Activated CD8-positive, alpha-beta T cell treated with anti-CD3 and anti-CD28 coated beads, Interleukin-2, amount 10 ng/mL, durations not matched to agents 7 days and 5 days (primary cell): ENCODE results near the gene POLL. TPM values are rescaled to one million over a fixed set of nuclear protein-coding genes. Genes with fewer than 3 reads are reported as not detected.

ENCODE experiments used
- ATAC-seq: fragments of 150-1000 bp; cut with Tn5 transposase; one replicate; pipeline ENCODE4 v1.10.0; 2021; ENCODE audit warnings: moderate library complexity
- CTCF ChIA-PET: fragments of 350-600 bp; sonication (Branson Sonifier 250); formaldehyde crosslinking; loops from one replicate; lab custom pipeline; 2021; ENCODE audit warnings: antibody characterized with exemption; lab: Charles Lee
- POLR2A ChIA-PET: fragments of 350-600 bp; sonication (Branson Sonifier 250); formaldehyde crosslinking; loops from one replicate; lab custom pipeline; 2021; ENCODE audit warnings: antibody characterized with exemption; lab: Charles Lee
- DNase-seq: peaks from one replicate; pipeline ENCODE4 v3.0.0-alpha.2; 2020
- H3K27ac Mint-ChIP-seq: one replicate; pipeline ENCODE4 v1.8.0; 2021; ENCODE audit warnings: mild to moderate bottlenecking, mixed read lengths
- H3K27me3 Mint-ChIP-seq: one replicate; pipeline ENCODE4 v1.8.0; 2021; ENCODE audit warnings: low read depth, mixed read lengths
- H3K36me3 Mint-ChIP-seq: one replicate; pipeline ENCODE4 v1.8.0; 2021; ENCODE audit warnings: low read depth, mixed read lengths
- H3K4me1 Mint-ChIP-seq: one replicate; pipeline ENCODE4 v1.8.0; 2021; ENCODE audit warnings: low read depth, mixed read lengths
- H3K4me3 Mint-ChIP-seq: one replicate; pipeline ENCODE4 v1.8.0; 2021; ENCODE audit warnings: mild to moderate bottlenecking, mixed read lengths
- H3K9me3 Mint-ChIP-seq: one replicate; pipeline ENCODE4 v1.8.0; 2022; ENCODE audit warnings: mixed read lengths; ENCODE audit not compliant: insufficient read depth
- total RNA-seq, 2 experiments: library from RNA; stranded (reverse); gene quantifications; one replicate each; pipeline ENCODE4 v1.2.3, GENCODE V29; 2021

The POLL gene
- total RNA-seq, 2 experiments from 2014 or later: 25.3 to 28.5 TPM

DNA sequence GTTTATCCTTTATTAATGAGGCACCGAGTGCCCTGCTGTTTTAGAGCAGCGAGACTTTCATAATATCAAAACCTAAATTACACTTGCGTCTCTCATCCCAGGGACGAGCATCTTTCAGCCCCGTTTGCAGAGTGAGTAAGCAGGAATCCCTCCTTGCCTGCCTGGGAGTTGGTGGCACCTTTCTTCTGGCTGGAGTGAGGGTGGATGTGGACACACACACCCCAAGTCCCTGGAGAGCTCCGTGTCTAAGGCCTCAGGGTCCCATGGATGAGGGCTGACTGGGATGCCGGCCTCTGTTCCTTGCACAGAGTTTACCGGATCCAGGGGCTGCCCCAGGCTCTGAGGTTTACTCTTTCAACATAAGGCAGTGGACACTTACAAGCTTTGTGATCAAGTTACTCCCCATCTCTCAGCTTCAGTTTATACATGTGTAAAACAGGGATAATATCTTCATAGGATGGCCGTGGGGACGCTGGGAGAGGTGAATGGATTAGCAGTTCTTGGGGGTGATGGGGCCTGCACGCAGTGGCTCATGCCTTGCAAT lies 24.5 kb downstream of the POLL start:
- peaks cover 36% of the 10 kb centered on the region for H3K27me3 Mint-ChIP-seq

DNA sequence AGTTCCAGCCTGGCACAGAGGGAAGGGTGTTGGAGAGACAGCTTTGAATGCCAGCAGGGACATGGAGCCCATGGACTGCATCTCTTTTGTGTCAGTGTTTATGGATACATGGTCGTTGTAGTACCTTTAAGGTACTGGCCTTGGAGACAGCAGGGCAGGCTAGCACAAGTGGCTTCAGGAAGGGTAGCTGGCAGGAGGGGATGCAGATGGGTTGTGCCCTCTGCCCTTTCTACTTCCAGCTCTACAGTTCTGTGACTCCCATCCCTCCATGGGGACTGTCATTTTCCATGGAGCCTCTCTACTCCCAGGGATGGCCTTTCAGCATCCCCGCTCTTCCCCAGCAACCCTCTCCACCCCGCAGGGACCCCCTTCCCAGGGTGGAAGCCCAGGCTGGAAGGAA lies 25.1 kb downstream of the POLL start:
- no peaks in the 10 kb centered on the region for H3K36me3 Mint-ChIP-seq
- ChIA-PET POLR2A (no interaction called here), CTCF (interaction anchor here (1.0 to 1.2 kb wide), 2 partner anchors 218 to 349 kb away, joined by 3 read pairs; no protein-coding TSS in a partner anchor)
- H3K9me3 Mint-ChIP-seq: no peaks in the 10 kb centered on the region
- DNase-seq (no peak), ATAC-seq (no peak)
- peaks cover 30% of the 10 kb centered on the region for H3K27me3 Mint-ChIP-seq
- no peak overlapping the region for H3K27ac Mint-ChIP-seq
- H3K4me1 Mint-ChIP-seq: peaks cover 19% of the 10 kb centered on the region
- H3K4me3 Mint-ChIP-seq: no peak overlapping the region

More for the DNA sequence above, 24.5 kb downstream of the POLL start:
- Mint-ChIP-seq H3K9me3 (no peaks in the 10 kb centered on the region), H3K4me3 (no peak overlapping the region), H3K4me1 (peaks cover 13% of the 10 kb centered on the region), H3K27ac (no peak overlapping the region), H3K36me3 (no peaks in the 10 kb centered on the region)
- ATAC-seq (no peak), DNase-seq (no peak)
- POLR2A ChIA-PET: no interaction called here
- CTCF ChIA-PET: interaction anchor here (1.0 to 1.2 kb wide), 2 partner anchors 218 to 349 kb away, joined by 3 read pairs; no protein-coding TSS in a partner anchor

DNA sequence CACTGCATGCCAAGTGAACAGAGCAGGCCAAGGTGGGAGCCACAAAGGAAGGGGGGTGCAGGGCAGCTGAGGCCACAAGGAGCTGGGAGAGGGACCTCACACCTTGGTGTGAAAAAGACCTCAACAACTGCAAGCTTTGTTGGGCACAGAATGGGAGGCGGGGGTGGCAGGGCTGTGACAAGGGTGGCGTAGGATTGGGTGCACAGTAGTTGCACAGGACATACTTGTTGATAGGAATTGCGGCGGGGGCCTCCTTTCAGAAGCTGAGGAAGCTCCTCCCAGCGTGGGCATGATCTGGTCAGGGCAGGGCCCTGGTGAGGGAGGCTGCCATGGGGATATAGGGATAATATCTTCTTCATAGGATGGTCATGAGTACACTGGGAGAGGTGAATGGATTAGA lies 25.8 kb downstream of the POLL start:
- no peak for ATAC-seq
- Mint-ChIP-seq H3K4me1 (peaks cover 26% of the 10 kb centered on the region), H3K36me3 (no peaks in the 10 kb centered on the region), H3K27ac (no peak overlapping the region), H3K27me3 (peaks cover 23% of the 10 kb centered on the region), H3K9me3 (no peaks in the 10 kb centered on the region), H3K4me3 (no peak overlapping the region)
- DNase-seq: no peak
- CTCF ChIA-PET: interaction anchor here (1.0 to 1.1 kb wide), 2 partner anchors 29 to 270 kb away, joined by 3 read pairs; no protein-coding TSS in a partner anchor
- POLR2A ChIA-PET: no interaction called here

DNA sequence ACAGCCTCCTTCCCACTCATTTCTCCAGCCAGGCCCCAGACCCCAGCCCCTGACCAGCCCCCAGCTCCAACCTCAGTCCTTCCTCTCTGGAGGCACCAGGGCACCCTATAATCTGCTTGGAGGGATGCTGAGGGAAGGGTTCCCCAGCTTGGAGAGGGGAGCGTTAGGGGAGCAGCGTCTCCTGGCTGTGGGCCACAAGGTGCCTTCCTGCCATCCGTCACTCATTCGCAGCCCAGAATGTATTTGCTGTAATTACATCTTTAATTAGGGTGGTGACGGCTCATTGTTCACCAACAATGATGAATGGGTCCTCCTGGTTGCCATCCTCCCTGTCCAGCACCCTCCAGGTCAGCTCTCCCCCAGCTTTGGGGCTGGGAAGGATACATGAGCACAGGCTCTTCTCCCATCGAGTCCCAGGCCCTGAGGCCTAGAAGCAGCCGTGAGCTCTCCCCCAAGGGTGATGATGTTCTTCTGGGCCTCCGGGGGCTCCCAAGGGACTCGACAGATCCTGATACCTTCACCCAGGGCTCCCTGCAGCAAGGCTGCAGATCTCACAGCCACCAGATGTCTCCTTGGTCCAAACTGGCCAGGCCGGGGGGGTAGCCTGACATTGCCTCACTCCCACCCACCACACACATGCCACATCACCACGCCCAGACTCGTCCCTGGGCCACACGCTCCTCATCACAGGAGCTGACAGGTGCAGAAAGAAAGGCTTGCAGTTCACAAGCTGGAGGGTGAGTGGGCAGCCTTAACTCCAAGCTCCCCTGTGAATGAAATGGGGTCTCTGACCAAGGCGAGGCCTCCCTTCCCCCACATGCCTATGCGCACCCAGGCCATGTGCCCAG lies 26.8 kb downstream of the POLL start:
- Mint-ChIP-seq H3K27ac (peak overlapping the region; percentile 39), H3K9me3 (no peaks in the 10 kb centered on the region), H3K4me3 (no peak overlapping the region), H3K4me1 (peaks cover 22% of the 10 kb centered on the region), H3K36me3 (no peaks in the 10 kb centered on the region), H3K27me3 (peaks cover 17% of the 10 kb centered on the region)
- POLR2A ChIA-PET: no interaction called here
- ATAC-seq: no peak
- CTCF ChIA-PET: interaction anchor here (1.0 to 1.1 kb wide), 3 partner anchors 24 to 269 kb away, joined by 3 read pairs; no protein-coding TSS in a partner anchor
- no peak for DNase-seq

DNA sequence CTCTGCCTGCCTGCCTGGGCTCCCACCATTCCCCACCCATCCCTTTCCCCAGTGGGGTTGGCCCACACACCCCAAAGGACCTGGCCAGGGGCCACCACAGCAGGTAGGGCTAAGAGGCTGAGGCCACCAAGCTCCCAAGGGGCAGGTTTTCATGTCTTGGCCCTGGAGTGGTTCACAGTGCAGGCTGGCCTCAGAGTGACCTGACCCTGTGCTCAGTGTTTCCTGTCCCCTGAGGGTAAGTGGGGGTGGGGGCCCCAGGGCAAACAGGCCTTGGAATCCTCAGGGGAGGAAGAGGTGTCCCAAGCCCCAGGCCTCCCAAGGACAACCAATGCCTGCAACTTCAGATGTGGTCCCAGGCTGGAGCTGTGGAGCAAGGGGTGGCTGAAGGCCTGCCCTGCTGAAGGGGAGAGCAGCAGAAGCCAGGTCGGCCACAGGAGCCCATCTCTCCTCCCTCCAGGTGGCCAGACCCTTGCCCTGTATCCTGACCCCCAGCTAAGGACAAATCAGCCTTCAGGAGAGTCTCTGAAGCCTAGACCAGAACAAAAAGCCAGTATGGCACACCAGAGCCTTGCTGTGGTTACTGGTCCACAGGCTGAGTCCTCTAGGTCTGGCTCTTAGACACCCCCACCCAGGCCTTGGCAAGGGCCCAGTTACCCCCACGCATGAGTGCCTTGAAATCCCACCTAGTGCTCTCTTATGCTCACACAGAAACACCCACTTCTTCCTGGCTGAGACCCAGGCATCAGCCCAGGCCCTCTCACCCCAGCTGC lies 27.6 kb downstream of the POLL start:
- Mint-ChIP-seq H3K9me3 (no peaks in the 10 kb centered on the region), H3K4me3 (no peak overlapping the region), H3K27me3 (peaks cover 9% of the 10 kb centered on the region), H3K4me1 (peaks cover 20% of the 10 kb centered on the region), H3K36me3 (no peaks in the 10 kb centered on the region), H3K27ac (peak overlapping the region; percentile 39)
- ChIA-PET CTCF (interaction anchor here (1.0 to 1.1 kb wide), 2 partner anchors 9 to 23 kb away, joined by 3 to 7 read pairs; no protein-coding TSS in a partner anchor), POLR2A (interaction anchor here (0.6 kb wide), 1 partner anchor 31 kb away, joined by 6 read pairs; no protein-coding TSS in a partner anchor)
- DNase-seq (no peak), ATAC-seq (no peak)

DNA sequence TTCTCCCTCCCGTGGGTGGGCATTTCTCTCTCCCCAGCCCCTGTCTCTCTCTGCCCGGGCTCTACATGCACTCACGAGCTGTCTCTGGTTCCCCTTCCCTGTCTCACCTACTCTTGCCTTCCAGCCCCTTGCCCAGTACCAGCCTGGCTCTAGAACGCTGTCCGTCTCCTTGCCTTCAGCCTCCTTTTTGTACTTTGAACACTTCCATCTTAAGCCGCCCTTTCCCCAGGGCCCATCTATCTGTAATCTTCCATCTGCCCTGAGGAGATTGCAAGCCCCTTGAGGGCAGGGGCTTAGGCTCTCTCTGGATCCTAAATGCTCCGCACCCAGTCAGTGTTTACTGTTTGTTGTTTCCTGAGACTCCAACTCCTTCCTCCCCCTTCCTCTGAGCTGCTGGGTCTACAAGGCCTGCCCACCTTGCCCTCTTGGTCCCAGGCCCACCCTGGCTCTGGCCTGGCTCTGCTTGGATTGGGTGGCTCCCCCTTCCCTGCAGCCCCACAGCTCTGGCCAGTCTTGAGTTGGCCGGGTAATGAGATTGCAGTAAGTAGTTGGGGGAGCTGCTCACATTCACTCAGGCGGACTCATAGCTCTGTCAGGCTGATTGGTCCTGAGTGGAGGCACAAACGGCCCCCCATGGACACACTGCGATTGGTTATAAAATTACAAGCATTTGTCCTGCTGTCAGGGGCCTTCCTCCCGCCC lies 28.3 kb downstream of the POLL start:
- DNase-seq (no peak), ATAC-seq (no peak)
- no peaks in the 10 kb centered on the region for H3K9me3 Mint-ChIP-seq
- ChIA-PET CTCF (interaction anchor here (1.0 kb wide), 1 partner anchor 10 kb away, joined by 7 read pairs; no protein-coding TSS in a partner anchor), POLR2A (interaction anchor here (0.6 kb wide), 1 partner anchor 32 kb away, joined by 6 read pairs; no protein-coding TSS in a partner anchor)
- H3K36me3 Mint-ChIP-seq: no peaks in the 10 kb centered on the region
- H3K27ac Mint-ChIP-seq: peak overlapping the region; percentile 32
- peaks cover 2% of the 10 kb centered on the region for H3K27me3 Mint-ChIP-seq
- H3K4me3 Mint-ChIP-seq: no peak overlapping the region
- peaks cover 20% of the 10 kb centered on the region for H3K4me1 Mint-ChIP-seq

DNA sequence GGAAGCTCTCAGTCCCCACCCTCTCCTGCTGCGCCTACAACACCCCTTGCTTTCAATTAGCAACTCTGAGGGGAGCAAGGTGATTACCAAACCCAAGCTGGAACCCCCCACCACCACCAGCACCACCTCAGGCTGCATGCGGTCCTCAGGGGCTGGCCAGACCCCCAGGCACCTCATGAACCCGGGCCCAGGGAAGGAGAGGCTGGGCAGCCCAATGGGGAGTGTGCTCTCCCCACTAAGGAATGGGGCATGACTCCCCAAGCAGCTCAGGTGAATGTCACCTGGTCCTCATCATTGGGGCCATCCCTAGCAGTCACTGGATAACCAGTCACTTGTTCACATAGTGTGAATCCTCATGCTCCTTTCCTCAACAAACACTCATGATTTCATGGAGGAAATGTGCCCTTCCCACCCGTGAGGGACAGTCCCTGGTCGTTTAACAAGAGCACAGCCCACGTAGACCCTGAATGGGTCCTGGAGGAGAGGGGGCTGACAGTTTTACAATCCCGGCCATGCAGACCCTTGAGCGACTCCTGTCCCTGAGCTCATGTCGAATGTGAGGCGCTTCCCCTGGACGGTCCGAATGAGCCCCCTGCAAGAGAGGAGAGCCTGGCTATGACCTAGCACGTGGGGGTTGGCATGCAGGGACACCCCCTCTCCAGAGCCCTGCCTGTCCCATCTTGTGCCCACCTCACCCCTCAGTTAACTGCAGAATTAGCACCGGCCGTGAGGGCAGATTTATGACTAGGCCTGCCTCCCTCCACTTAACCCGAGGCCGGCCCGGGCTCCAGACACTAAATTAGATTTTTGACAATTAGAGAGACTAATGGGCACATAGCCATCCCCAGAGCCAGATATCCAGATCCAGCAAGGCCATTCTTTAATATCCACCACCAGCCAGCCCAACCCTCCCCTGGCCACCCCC lies 29.1 kb downstream of the POLL start:
- ATAC-seq (no peak), DNase-seq (no peak)
- Mint-ChIP-seq H3K4me1 (peaks cover 20% of the 10 kb centered on the region), H3K9me3 (no peaks in the 10 kb centered on the region), H3K27ac (peak overlapping the region; percentile 31), H3K4me3 (no peak overlapping the region), H3K36me3 (no peaks in the 10 kb centered on the region), H3K27me3 (peaks cover 2% of the 10 kb centered on the region)
- CTCF ChIA-PET: interaction anchor here (0.7 to 5.2 kb wide), 2 partner anchors 11 to 23 kb away, joined by 3 to 37 read pairs; no protein-coding TSS in a partner anchor
- POLR2A ChIA-PET: no interaction called here

DNA sequence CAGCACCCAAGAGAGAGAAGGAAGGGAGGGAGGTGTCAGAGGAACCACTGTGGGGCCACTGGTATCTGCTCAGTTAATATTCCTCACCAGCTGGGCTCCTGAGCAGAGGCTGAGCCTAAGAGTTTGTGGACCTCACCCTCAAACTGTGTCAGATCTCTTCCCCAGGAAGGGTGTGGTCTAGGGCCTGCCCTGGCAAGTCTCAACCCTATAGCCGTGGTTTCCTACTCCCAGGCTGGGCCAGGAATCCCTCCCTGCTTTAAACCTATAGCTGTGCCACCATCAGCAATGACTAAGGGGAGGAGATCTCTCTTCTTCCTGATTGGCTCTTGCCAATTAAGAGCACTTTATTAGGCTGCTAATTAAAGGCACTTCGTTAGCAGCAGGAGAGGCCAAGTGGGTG lies 29.9 kb downstream of the POLL start:
- DNase-seq: no peak
- Mint-ChIP-seq H3K4me3 (no peak overlapping the region), H3K27ac (peak overlapping the region; percentile 31), H3K36me3 (no peaks in the 10 kb centered on the region), H3K9me3 (no peaks in the 10 kb centered on the region), H3K4me1 (peaks cover 20% of the 10 kb centered on the region), H3K27me3 (no peaks in the 10 kb centered on the region)
- CTCF ChIA-PET: interaction anchor here (0.7 to 5.2 kb wide), 2 partner anchors 12 to 22 kb away, joined by 3 to 37 read pairs; no protein-coding TSS in a partner anchor
- POLR2A ChIA-PET: no interaction called here
- peak; percentile 70 for ATAC-seq

DNA sequence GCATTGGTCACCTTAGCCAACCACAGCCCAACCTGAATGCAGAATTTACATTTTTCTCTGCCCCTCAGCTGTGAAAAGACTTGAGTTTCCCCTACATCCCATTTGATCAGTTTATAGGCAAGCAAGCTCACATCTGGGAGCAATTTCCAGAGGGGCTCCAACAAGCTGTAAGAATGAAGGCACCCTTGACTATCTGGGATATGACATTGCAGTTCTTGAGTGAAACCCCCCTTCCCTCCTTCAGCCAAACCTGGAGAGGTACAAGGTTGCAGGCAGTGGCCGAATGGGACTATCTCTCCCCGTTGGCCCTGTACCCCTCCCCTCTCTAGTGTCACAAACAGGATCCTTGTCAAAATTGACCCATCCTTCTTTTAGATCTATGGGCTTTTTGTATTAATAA lies 30.5 kb downstream of the POLL start:
- H3K27ac Mint-ChIP-seq: peak overlapping the region; percentile 31
- POLR2A ChIA-PET: no interaction called here
- ATAC-seq (no peak), DNase-seq (no peak)
- peaks cover 20% of the 10 kb centered on the region for H3K4me1 Mint-ChIP-seq
- CTCF ChIA-PET: interaction anchor here (5.2 kb wide), 1 partner anchor 13 kb away, joined by 37 read pairs; no protein-coding TSS in a partner anchor
- no peaks in the 10 kb centered on the region for H3K9me3 Mint-ChIP-seq
- peaks cover 2% of the 10 kb centered on the region for H3K36me3 Mint-ChIP-seq
- H3K27me3 Mint-ChIP-seq: no peaks in the 10 kb centered on the region
- no peak overlapping the region for H3K4me3 Mint-ChIP-seq

DNA sequence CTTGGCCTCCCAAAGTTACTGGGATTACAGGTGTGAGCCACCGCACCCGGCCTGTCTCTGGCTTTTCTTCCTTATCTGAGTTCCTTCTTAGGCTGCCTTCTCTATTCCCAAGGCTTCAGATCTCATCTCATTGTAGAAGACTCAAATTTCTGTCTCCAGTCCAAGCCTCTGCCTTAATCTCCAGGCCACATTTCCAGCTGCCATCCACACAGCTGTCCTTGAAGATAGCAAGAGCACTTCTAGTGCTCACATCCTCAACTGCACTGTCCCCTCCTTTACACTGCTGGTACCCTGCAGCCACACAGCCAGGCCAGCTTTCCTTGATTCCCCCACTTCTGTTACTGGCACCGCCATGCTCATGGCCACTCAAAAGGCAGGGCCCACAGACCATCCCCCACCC lies 35.6 kb downstream of the POLL start:
- Mint-ChIP-seq H3K36me3 (peaks cover 4% of the 10 kb centered on the region), H3K27me3 (no peaks in the 10 kb centered on the region), H3K27ac (peak overlapping the region; percentile 42), H3K4me1 (peaks cover 1% of the 10 kb centered on the region), H3K4me3 (no peak overlapping the region), H3K9me3 (no peaks in the 10 kb centered on the region)
- POLR2A ChIA-PET: no interaction called here
- DNase-seq: no peak
- CTCF ChIA-PET: no interaction called here
- ATAC-seq: no peak
